A549 (cell line): Measurements from ENCODE around the gene GAL3ST1. TPM values are rescaled to one million over a fixed set of nuclear protein-coding genes. Genes with fewer than 3 reads are reported as not detected.

ENCODE experiments used
- ATAC-seq, 2 experiments: fragments of 200-7000 bp in 1 of 2; fragments of >200 bp in 1 of 2; cut with Nextera tagmentation in 1 of 2; cut with Tn5 transposase in 1 of 2; 3 replicates each; pipeline versions ENCODE4 v1.8.0 to v1.9.1; 2018 to 2020; ENCODE audit warnings: mild to moderate bottlenecking in 1 of 2, moderate library complexity in 1 of 2
- CTCF ChIA-PET: fragments of 300-600 bp; sonication (Branson Sonifier 250); formaldehyde crosslinking; extraction: SDS; loops from one replicate; lab custom pipeline; 2021; ENCODE audit warnings: antibody characterized with exemption, inconsistent platforms; lab: Yijun Ruan, JAX
- POLR2A ChIA-PET: fragments of 350-600 bp; formaldehyde crosslinking; extraction: SDS; loops from one replicate; lab custom pipeline; 2021; ENCODE audit warnings: antibody characterized with exemption, inconsistent platforms; lab: Yijun Ruan, JAX
- DNase-seq, 2 experiments: peaks; one replicate each; pipeline versions ENCODE4 v3.0.0 to v3.0.0-alpha.2; 2011 to 2016; ENCODE audit warnings: low read depth in 1 of 2, low spot score in 1 of 2
- FAIRE-seq: peaks from 2 replicates; lab custom pipeline; 2011; peaks lifted over from hg19 to GRCh38; lab: Jason Lieb, UNC
- H3K27ac ChIP-seq, 2 experiments: fragments of >200 bp; sonication (Bioruptor Twin); formaldehyde crosslinking; 3 replicates each; pipeline ENCODE4 v1.5.1; 2016 to 2017
- H3K4me1 ChIP-seq: fragments of >200 bp; sonication (Bioruptor Twin); formaldehyde crosslinking; 3 replicates; pipeline ENCODE4 v1.6.1; 2016
- H3K4me2 ChIP-seq: fragments of >200 bp; sonication (Bioruptor Twin); formaldehyde crosslinking; 3 replicates; pipeline ENCODE4 v1.6.1; 2016
- H3K4me3 ChIP-seq: fragments of >200 bp; sonication (Bioruptor Twin); formaldehyde crosslinking; 3 replicates; pipeline ENCODE4 v1.5.1; 2016
- H3K9me3 ChIP-seq: fragments of >200 bp; sonication (Bioruptor Twin); formaldehyde crosslinking; 3 replicates; pipeline ENCODE4 v1.6.1; 2016
- BCL3 ChIP-seq: fragments of >200 bp; sonication (Bioruptor Twin); formaldehyde crosslinking; IDR thresholded peaks from 3 replicates; pipeline ENCODE4 v1.6.1; 2016
- CBX2 ChIP-seq: fragments of 200-600 bp; sonication (generic); IDR thresholded peaks from 2 replicates; pipeline ENCODE4 v1.6.1; 2016; ENCODE audit warnings: low read depth, mild to moderate bottlenecking, borderline replicate concordance
- E2F6 ChIP-seq: IDR thresholded peaks from 2 replicates; pipeline ENCODE4 v1.6.1; 2012; ENCODE audit warnings: low read depth, borderline replicate concordance
- FOSL2 ChIP-seq, 2 experiments: fragments of 450-650 bp in 1 of 2; fragments of >200 bp in 1 of 2; sonication (Bioruptor Twin) in 1 of 2; formaldehyde crosslinking; IDR thresholded peaks; 2 replicates each; pipeline versions ENCODE4 v1.5.0 to v1.6.1; 2016 to 2020; ENCODE audit warnings: mild to moderate bottlenecking in 1 of 2, moderate library complexity in 1 of 2
- FOXS1 ChIP-seq: fragments of 250-450 bp; sonication (Bioruptor Pico); IDR thresholded peaks from 2 replicates; pipeline ENCODE4 v1.5.0; 2020; ENCODE audit warnings: mild to moderate bottlenecking, moderate library complexity
- GATA3 ChIP-seq: IDR thresholded peaks from 2 replicates; pipeline ENCODE4 v1.6.1; 2012; ENCODE audit warnings: borderline replicate concordance
- HDAC2 ChIP-seq: fragments of 200-600 bp; sonication (generic); IDR thresholded peaks from 2 replicates; pipeline ENCODE4 v1.6.1; 2016
- HES2 ChIP-seq: fragments of >200 bp; sonication (Bioruptor Twin); formaldehyde crosslinking; IDR thresholded peaks from 2 replicates; pipeline ENCODE4 v1.6.1; 2016
- HEYL ChIP-seq: fragments of 250-450 bp; sonication (Bioruptor Pico); IDR thresholded peaks from 2 replicates; pipeline ENCODE4 v1.8.0; 2021; ENCODE audit warnings: mild to moderate bottlenecking, moderate library complexity
- HOXA7 ChIP-seq: fragments of 250-450 bp; sonication (Bioruptor Pico); IDR thresholded peaks from 2 replicates; pipeline ENCODE4 v1.5.0; 2020; ENCODE audit warnings: mild to moderate bottlenecking, moderate library complexity
- HOXB5 ChIP-seq: fragments of 250-450 bp; sonication (Bioruptor Pico); IDR thresholded peaks from 2 replicates; pipeline ENCODE4 v1.5.0; 2020; ENCODE audit warnings: mild to moderate bottlenecking, moderate library complexity
- JUN ChIP-seq, 2 experiments: fragments of >200 bp; sonication (Bioruptor Twin); formaldehyde crosslinking; IDR thresholded peaks; 2 replicates in 1 of 2; 3 replicates in 1 of 2; pipeline ENCODE4 v1.6.1; 2016 to 2017
- JUNB ChIP-seq: fragments of >200 bp; sonication (Bioruptor Twin); formaldehyde crosslinking; IDR thresholded peaks from 2 replicates; pipeline ENCODE4 v1.6.1; 2016
- KDM1A ChIP-seq: fragments of 200-600 bp; sonication (generic); IDR thresholded peaks from 2 replicates; pipeline ENCODE4 v1.6.1; 2016; ENCODE audit warnings: low read depth, mild to moderate bottlenecking
- MAX ChIP-seq: IDR thresholded peaks from 2 replicates; pipeline ENCODE4 v1.6.1; 2012
- MYC ChIP-seq: IDR thresholded peaks from 2 replicates; pipeline ENCODE4 v1.6.1; 2012; ENCODE audit warnings: mild to moderate bottlenecking, inconsistent platforms, low read length, improper control_type of control experiment, borderline replicate concordance
- POLR2A ChIP-seq: IDR thresholded peaks from 2 replicates; pipeline ENCODE4 v1.6.1; 2012; ENCODE audit warnings: mild to moderate bottlenecking, low read length
- POLR2AphosphoS2 ChIP-seq: conservative IDR thresholded peaks from 2 replicates; pipeline ENCODE4 v1.6.1; 2012; ENCODE audit warnings: low read length, improper control_type of control experiment, inconsistent platforms
- RAD21 ChIP-seq, 2 experiments: fragments of >200 bp in 1 of 2; sonication (Bioruptor Twin) in 1 of 2; formaldehyde crosslinking in 1 of 2; IDR thresholded peaks in 1 of 2; conservative IDR thresholded peaks in 1 of 2; 2 replicates in 1 of 2; 3 replicates in 1 of 2; pipeline ENCODE4 v1.6.1; 2012 to 2018; ENCODE audit warnings: inconsistent platforms in 1 of 2
- RCOR1 ChIP-seq: fragments of 150-350 bp; IDR thresholded peaks from 2 replicates; pipeline ENCODE4 v1.6.1; 2014; ENCODE audit warnings: antibody characterized with exemption, low read length, low read depth
- RNF2 ChIP-seq: fragments of 200-600 bp; sonication (generic); IDR thresholded peaks from 2 replicates; pipeline ENCODE4 v1.6.1; 2016; ENCODE audit warnings: low read depth, mild to moderate bottlenecking, antibody characterized with exemption, moderate library complexity, borderline replicate concordance
- SMC3 ChIP-seq: fragments of >200 bp; sonication (Bioruptor Twin); formaldehyde crosslinking; IDR thresholded peaks from 3 replicates; pipeline ENCODE4 v1.6.1; 2018; ENCODE audit warnings: inconsistent platforms
- TP53 ChIP-seq: fragments of 250-450 bp; sonication (Bioruptor Pico); IDR thresholded peaks from 2 replicates; pipeline ENCODE4 v1.5.0; 2021; ENCODE audit warnings: mild to moderate bottlenecking, moderate library complexity
- ZC3H11A ChIP-seq: fragments of 450-650 bp; IDR thresholded peaks from 2 replicates; pipeline ENCODE4 v1.6.1; 2014; ENCODE audit warnings: antibody characterized with exemption, mild to moderate bottlenecking
- ZNF302 ChIP-seq: fragments of 250-450 bp; sonication (Bioruptor Pico); IDR thresholded peaks from 2 replicates; pipeline ENCODE4 v1.9.0; 2021; ENCODE audit warnings: inconsistent platforms, mild to moderate bottlenecking, moderate library complexity
- ZSCAN20 ChIP-seq: fragments of 250-450 bp; sonication (Bioruptor Pico); IDR thresholded peaks from 2 replicates; pipeline ENCODE4 v1.8.0; 2022; ENCODE audit warnings: mild to moderate bottlenecking, moderate library complexity
- WGBS: methylation state at CpG from one replicate; pipeline ENCODE4 v1.1.6; 2017; ENCODE audit errors: missing lambda C conversion rate; 5-methylcytosine and 5-hydroxymethylcytosine counted together
- polyA plus RNA-seq, 4 experiments: library from polyadenylated mRNA; depleted of rRNA in 3 of 4; stranded (reverse); fragments of >200 nt; fragmentation: RNase III in 1 of 4; extraction: RNeasy Plus Mini Kit Qiagen cat#74134 plus additional on column Dnase treatment in 1 of 4; gene quantifications; 2 replicates in 3 of 4; 3 replicates in 1 of 4; pipeline ENCODE4 v1.2.3, GENCODE V29; 2011 to 2017
- TF ChIP-seq, protein P1 (sequence below): fragments of 250-450 bp; sonication (Bioruptor Pico); IDR thresholded peaks from 2 replicates; pipeline ENCODE4 v1.5.0; 2020; ENCODE audit warnings: low read depth, mild to moderate bottlenecking, moderate library complexity
- TF ChIP-seq, protein P2 (sequence below): fragments of 200-600 bp; sonication (generic); IDR thresholded peaks from 2 replicates; pipeline ENCODE4 v1.6.1; 2016; ENCODE audit warnings: antibody characterized with exemption, mild to moderate bottlenecking, moderate library complexity

The GAL3ST1 gene
- polyA plus RNA-seq, 2 of the 4 experiments (the other 2 are of a cell fraction), result 8.7 to 14.0 TPM

GRCh38 chr22:30612789-30613188 lies 38.3 kb upstream of the GAL3ST1 start:
- TF ChIP-seq KDM1A (no peak), HES2 (no peak), SMC3 (no peak), FOXS1 (CRISPR knock-in tag) (no peak), JUNB (no peak), JUN (IDR thresholded peaks at IDR 0.05) (no peak), E2F6 (no peak), ZNF302 (no peak), RAD21 (conservative IDR thresholded peaks at IDR 0.05 in 1 of 2, IDR thresholded peaks at IDR 0.05 in 1 of 2) (no peak)
- no peak for FAIRE-seq
- 92% methylated on average over 8 of the region's 8 CpGs for WGBS
- Histone ChIP-seq H3K9me3 (no peaks in the 10 kb centered on the region), H3K4me2 (no peak overlapping the region), H3K4me1 (peaks cover 18% of the 10 kb centered on the region), H3K4me3 (no peak overlapping the region), H3K27ac (no peak overlapping the region)
- peak in 1 of 2 experiments; percentile 40; a peak in 1 of 6 replicates for ATAC-seq
- ChIA-PET CTCF (interaction anchor here (0.6 to 2.1 kb wide), 3 partner anchors 21 to 307 kb away, joined by 3 to 5 read pairs (median 5); no protein-coding TSS in a partner anchor), POLR2A (no interaction called here)
- DNase-seq, result no peak

GRCh38 chr22:30611197-30611596 lies 36.7 kb upstream of the GAL3ST1 start:
- CTCF ChIA-PET, result no interaction called here
- Histone ChIP-seq H3K4me1 (peaks cover 27% of the 10 kb centered on the region), H3K4me2 (no peak overlapping the region), H3K4me3 (no peak overlapping the region), H3K9me3 (no peaks in the 10 kb centered on the region), H3K27ac (no peak overlapping the region)
- no peak for ATAC-seq
- no peak for FAIRE-seq
- POLR2A ChIA-PET, result no interaction called here
- TF ChIP-seq, protein P1, sequence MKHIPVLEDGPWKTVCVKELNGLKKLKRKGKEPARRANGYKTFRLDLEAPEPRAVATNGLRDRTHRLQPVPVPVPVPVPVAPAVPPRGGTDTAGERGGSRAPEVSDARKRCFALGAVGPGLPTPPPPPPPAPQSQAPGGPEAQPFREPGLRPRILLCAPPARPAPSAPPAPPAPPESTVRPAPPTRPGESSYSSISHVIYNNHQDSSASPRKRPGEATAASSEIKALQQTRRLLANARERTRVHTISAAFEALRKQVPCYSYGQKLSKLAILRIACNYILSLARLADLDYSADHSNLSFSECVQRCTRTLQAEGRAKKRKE, result no peak
- TF ChIP-seq TP53 (CRISPR knock-in tag), result no peak
- TF ChIP-seq FOXS1 (CRISPR knock-in tag), result no peak
- no peak for TF ChIP-seq FOSL2 (IDR thresholded peaks at IDR 0.05)
- TF ChIP-seq FOSL2 (CRISPR knock-in tag; IDR thresholded peaks at IDR 0.05), result no peak
- TF ChIP-seq HOXB5 (CRISPR knock-in tag), result no peak
- TF ChIP-seq MYC, result no peak
- no peak for DNase-seq
- 91% methylated on average over 3 of the region's 3 CpGs for WGBS

- POLR2A ChIA-PET, result no interaction called here
- DNase-seq, result no peak
- Histone ChIP-seq H3K9me3 (no peaks in the 10 kb centered on the region), H3K4me2 (no peak overlapping the region), H3K4me3 (no peak overlapping the region), H3K4me1 (peaks cover 32% of the 10 kb centered on the region), H3K27ac (peak overlapping the region in 1 of 2 experiments; percentile 90; a peak in 2 of 6 replicates)
- FAIRE-seq, result no peak
- no peak for ATAC-seq
- TF ChIP-seq RNF2 (no peak), HEYL (CRISPR knock-in tag) (no peak), GATA3 (no peak), CBX2 (no peak), POLR2A (no peak), FOSL2 (IDR thresholded peaks at IDR 0.05) (no peak), FOSL2 (CRISPR knock-in tag; IDR thresholded peaks at IDR 0.05) (no peak), ZSCAN20 (CRISPR knock-in tag) (no peak), TP53 (CRISPR knock-in tag) (no peak), HES2 (no peak), JUNB (no peak), RCOR1 (no peak), ZC3H11A (no peak), HOXA7 (no peak), JUN (IDR thresholded peaks at IDR 0.05) (no peak), HDAC2 (no peak), BCL3 (no peak), POLR2AphosphoS2 (no peak), MAX (no peak)
- TF ChIP-seq, protein P2, sequence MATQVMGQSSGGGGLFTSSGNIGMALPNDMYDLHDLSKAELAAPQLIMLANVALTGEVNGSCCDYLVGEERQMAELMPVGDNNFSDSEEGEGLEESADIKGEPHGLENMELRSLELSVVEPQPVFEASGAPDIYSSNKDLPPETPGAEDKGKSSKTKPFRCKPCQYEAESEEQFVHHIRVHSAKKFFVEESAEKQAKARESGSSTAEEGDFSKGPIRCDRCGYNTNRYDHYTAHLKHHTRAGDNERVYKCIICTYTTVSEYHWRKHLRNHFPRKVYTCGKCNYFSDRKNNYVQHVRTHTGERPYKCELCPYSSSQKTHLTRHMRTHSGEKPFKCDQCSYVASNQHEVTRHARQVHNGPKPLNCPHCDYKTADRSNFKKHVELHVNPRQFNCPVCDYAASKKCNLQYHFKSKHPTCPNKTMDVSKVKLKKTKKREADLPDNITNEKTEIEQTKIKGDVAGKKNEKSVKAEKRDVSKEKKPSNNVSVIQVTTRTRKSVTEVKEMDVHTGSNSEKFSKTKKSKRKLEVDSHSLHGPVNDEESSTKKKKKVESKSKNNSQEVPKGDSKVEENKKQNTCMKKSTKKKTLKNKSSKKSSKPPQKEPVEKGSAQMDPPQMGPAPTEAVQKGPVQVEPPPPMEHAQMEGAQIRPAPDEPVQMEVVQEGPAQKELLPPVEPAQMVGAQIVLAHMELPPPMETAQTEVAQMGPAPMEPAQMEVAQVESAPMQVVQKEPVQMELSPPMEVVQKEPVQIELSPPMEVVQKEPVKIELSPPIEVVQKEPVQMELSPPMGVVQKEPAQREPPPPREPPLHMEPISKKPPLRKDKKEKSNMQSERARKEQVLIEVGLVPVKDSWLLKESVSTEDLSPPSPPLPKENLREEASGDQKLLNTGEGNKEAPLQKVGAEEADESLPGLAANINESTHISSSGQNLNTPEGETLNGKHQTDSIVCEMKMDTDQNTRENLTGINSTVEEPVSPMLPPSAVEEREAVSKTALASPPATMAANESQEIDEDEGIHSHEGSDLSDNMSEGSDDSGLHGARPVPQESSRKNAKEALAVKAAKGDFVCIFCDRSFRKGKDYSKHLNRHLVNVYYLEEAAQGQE, result no peak
- WGBS, result 79% methylated on average over 7 of the region's 7 CpGs
- CTCF ChIA-PET, result interaction anchor here (0.5 to 4.0 kb wide), 4 partner anchors 17 to 145 kb away, joined by 3 to 27 read pairs (median 9); partner anchors contain the start of gene SLC35E4
These were observed 35.8 kb upstream of the GAL3ST1 start for GRCh38 chr22:30610299-30610698.
